Psoas muscle (tissue), 8 donors: Measurements from ENCODE around the gene SLC7A5. TPM values are rescaled to one million over a fixed set of nuclear protein-coding genes. Genes with fewer than 3 reads are reported as not detected.
A peak's percentile ranks its signal among the peaks of the same experiment; 100 is the strongest.
"Not testable (repeated sequence)": the region's sequence is repeated elsewhere in the genome, so short reads cannot be mapped to it uniquely, and the experiment has no call there.

Source experiments
- ATAC-seq, 4 donors: fragments of 200-7000 bp; cut with Tn5 transposase; one replicate each; pipeline ENCODE4 v1.9.1; 2020; ENCODE audit warnings: moderate library complexity in 3 of 4, mild to moderate bottlenecking in 2 of 4
- DNase-seq, 2 donors: peaks; one replicate each; pipeline ENCODE4 v3.0.0-alpha.2; 2020
- H3K27ac ChIP-seq: fragments of 200-600 bp; one replicate; pipeline ENCODE4 v1.8.0; 2022
- H3K27me3 ChIP-seq, 3 donors: fragments of 200-600 bp in 1 of 3; one replicate each; pipeline versions ENCODE4 v1.6.1 to v1.8.0; 2013 to 2022; ENCODE audit warnings: low read length in 2 of 3, mild to moderate bottlenecking in 2 of 3, moderate library complexity in 1 of 3; ENCODE audit not compliant: insufficient read depth in 3 of 3
- H3K36me3 ChIP-seq, 2 donors: fragments of 200-600 bp in 1 of 2; one replicate each; pipeline versions ENCODE4 v1.6.1 to v1.8.0; 2013 to 2022; ENCODE audit warnings: low read depth in 1 of 2, mild to moderate bottlenecking in 1 of 2, moderate library complexity in 1 of 2; ENCODE audit not compliant: insufficient read depth in 1 of 2
- H3K4me1 ChIP-seq: fragments of 200-600 bp; one replicate; pipeline ENCODE4 v1.8.0; 2022
- H3K4me3 ChIP-seq: fragments of 200-600 bp; one replicate; pipeline ENCODE4 v1.8.0; 2022; ENCODE audit warnings: mild to moderate bottlenecking
- H3K9me3 ChIP-seq: fragments of 200-600 bp; one replicate; pipeline ENCODE4 v1.8.0; 2022
- CTCF ChIP-seq: fragments of 200-600 bp; IDR thresholded peaks from one replicate; pipeline ENCODE4 v1.8.0; 2022; ENCODE audit warnings: antibody characterized with exemption
- WGBS, 3 donors: extraction: QIAGEN DNeasy Blood & Tissue Kit; methylation state at CpG; one replicate each; pipeline versions ENCODE4 v1.1.6 to v1.1.7; 2013; 5-methylcytosine and 5-hydroxymethylcytosine counted together
- intact Hi-C, 2 donors: fragments of 100-400 bp; cut with DNase I; formaldehyde crosslinking; loops; one replicate each; pipeline versions ENCODE4 v1.11.0 to v1.14.2; 2022
- polyA plus RNA-seq, 3 donors: library from polyadenylated mRNA; stranded (reverse); fragments of 200-250 nt; gene quantifications; one replicate each; pipeline ENCODE4 v1.2.3, GENCODE V29; 2013
- total RNA-seq, 4 donors: library from RNA; stranded (reverse); fragmentation: NEBNext Ultra II Directional in 2 of 4; extraction: Animal tissue kit (Norgen Biotek cat#: 25700) in 2 of 4; gene quantifications; one replicate each; pipeline versions ENCODE4 v1.2.1 to v1.2.4, GENCODE V29; 2021 to 2023
- donor health status: healthy with polysubstance abuse.
- donor health status: DM: no; HTN: no; CAD: no; lungs with moderate emphysema.
- donor health status: Bipolar disorder and iron deficiency.
- donor health status: healthy.
- donor health status: DM: yes; HTN: yes; CAD: no.
- donor health status: DM: no; HTN: no; CAD: no.
- donor health status: DM: no; HTN: no; CAD: no.
- donor health status: DM: yes; HTN: yes; CAD: no.

The SLC7A5 gene
- total and polyA plus RNA-seq, 7 donors = 9.8 to 63.6 (median 20.2) TPM

DNA sequence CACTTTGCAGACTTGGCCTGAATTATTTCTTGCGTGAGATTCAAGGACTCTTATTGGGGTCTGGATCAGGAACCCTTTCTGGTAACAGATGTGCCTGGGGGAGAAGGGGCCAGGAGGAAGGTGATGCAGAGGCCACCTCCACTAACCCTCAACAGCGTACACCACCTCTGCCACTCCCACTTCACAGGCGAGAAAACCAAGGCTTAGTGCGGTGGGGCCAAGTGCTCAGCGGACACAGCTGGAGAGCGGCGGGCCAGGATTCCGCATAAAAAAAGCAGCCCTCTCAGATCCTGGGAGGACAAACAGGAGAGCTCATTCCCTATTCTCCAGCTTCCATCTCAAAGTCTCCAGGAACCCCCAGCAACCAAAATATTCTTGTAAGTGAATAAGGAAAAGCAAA lies 51.4 kb downstream of the SLC7A5 start:
- intact Hi-C loops = no loop called here
- DNase-seq (no peak), ATAC-seq (no peak)
- WGBS, 3 donors = 97 to 99% (median 98%) methylated on average over 8 of the region's 8 CpGs
- H3K4me3 ChIP-seq = no peak overlapping the region
- peaks cover 2% of the 10 kb centered on the region for H3K9me3 ChIP-seq
- H3K27me3 ChIP-seq = no peaks in the 10 kb centered on the region
- H3K36me3 ChIP-seq = no peaks in the 10 kb centered on the region
- no peaks in the 10 kb centered on the region for H3K4me1 ChIP-seq
- TF ChIP-seq CTCF = no peak
- H3K27ac ChIP-seq = no peak overlapping the region

DNA sequence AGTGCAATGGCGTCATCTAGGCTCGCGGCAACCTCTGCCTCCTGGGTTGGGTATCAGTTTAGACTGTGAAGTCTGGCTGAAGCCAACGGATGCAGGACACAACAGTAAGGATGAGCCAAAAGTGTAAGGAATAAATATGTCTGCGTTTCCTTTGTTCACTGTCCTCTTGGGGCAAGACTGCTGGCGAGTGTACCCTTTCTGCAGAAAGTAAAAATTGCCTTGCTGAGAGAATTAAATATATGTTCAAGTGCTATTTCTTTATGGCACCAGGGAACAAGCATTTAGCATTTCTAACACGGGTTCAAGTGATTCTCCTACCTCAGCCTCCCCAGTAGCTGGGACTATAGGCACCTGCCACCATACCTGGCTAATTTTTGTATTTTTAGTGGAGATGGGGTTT lies 51.9 kb downstream of the SLC7A5 start:
- H3K9me3 ChIP-seq, ATAC-seq, H3K36me3 ChIP-seq, H3K4me3 ChIP-seq, H3K4me1 ChIP-seq, H3K27me3 ChIP-seq, DNase-seq, H3K27ac ChIP-seq, intact Hi-C loops: not testable (repeated sequence)
- WGBS, 3 donors = 91 to 96% (median 94%) methylated on average over 7 of the region's 7 CpGs

GRCh38 chr16:87816507-87817100 lies 52.7 kb downstream of the SLC7A5 start:
- WGBS, 3 donors = 48 to 53% (median 49%) methylated on average over 11 of the region's 11 CpGs
- intact Hi-C loops = no loop called here
- no peak for DNase-seq

DNA sequence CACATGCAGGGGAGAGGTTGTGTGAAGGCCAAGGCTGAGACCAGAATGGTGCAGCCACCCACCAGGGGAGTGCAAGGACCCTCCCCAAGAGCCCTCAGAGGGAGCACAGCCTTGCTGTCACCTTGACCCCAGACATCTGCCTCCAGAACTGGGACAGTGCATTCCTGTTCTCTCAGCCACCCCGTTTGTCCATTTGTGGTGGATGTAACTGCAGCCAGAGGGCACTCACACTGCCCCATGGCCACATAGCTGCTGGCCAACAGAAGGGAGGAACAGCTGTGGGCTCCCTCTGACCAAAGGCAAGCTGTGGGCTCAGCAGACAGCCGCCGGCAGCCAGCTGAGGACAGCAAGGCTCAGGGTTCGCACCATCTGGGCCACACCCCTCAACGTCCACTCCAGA lies 53.7 kb downstream of the SLC7A5 start:
- H3K27ac ChIP-seq = peak overlapping the region; percentile 30
- peak; percentile 83 to 97 (median 97) for ATAC-seq
- WGBS, 3 donors = 19 to 27% (median 23%) methylated on average over 5 of the region's 5 CpGs
- DNase-seq = peak in 1 of 2 donors; percentile 75
- H3K9me3 ChIP-seq = peaks cover 2% of the 10 kb centered on the region
- H3K36me3 ChIP-seq = no peaks in the 10 kb centered on the region
- H3K4me3 ChIP-seq = no peak overlapping the region
- intact Hi-C loops = no loop called here
- no peaks in the 10 kb centered on the region for H3K4me1 ChIP-seq
- H3K27me3 ChIP-seq = no peaks in the 10 kb centered on the region
- peak; percentile 48 for TF ChIP-seq CTCF

More at GRCh38 chr16:87816507-87817100, 52.7 kb downstream of the SLC7A5 start:
- Histone ChIP-seq H3K27ac (no peak overlapping the region), H3K36me3 (no peaks in the 10 kb centered on the region), H3K4me3 (no peak overlapping the region), H3K9me3 (peaks cover 2% of the 10 kb centered on the region), H3K27me3 (no peaks in the 10 kb centered on the region), H3K4me1 (no peaks in the 10 kb centered on the region)
- no peak for TF ChIP-seq CTCF
- no peak for ATAC-seq

DNA sequence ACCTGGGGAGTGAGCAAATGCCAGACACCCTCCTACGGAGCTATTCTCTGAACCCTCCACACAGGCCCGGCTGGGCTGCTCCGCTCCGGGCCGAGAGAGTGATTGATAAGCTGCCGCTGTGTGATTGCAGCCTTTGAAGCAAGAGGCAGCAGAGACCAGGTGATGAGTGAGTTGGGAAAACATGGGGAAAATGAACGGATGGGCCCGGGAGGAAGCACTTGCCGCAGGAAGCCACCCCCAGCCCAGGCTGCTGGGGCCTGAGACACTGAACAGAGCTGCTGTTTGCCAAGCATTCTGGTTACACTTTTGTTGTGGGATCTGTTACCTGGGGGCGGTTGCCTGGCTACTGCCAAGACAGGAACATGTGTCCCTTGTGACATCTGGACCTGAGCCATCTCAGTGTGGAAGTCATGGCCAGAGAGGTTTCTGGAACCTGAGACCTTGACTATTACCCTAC lies 57.1 kb downstream of the SLC7A5 start:
- DNase-seq (no peak), ATAC-seq (no peak)
- Histone ChIP-seq H3K36me3 (no peaks in the 10 kb centered on the region), H3K9me3 (no peaks in the 10 kb centered on the region), H3K27me3 (no peaks in the 10 kb centered on the region), H3K4me1 (no peaks in the 10 kb centered on the region), H3K27ac (no peak overlapping the region), H3K4me3 (no peak overlapping the region)
- no peak for TF ChIP-seq CTCF
- WGBS, 3 donors = 50 to 62% (median 58%) methylated on average over 10 of the region's 10 CpGs
- intact Hi-C loops = no loop called here

- H3K27ac ChIP-seq, DNase-seq, H3K9me3 ChIP-seq, H3K36me3 ChIP-seq, intact Hi-C loops, H3K4me1 ChIP-seq, H3K4me3 ChIP-seq, H3K27me3 ChIP-seq, ATAC-seq: not testable (repeated sequence)
- 71 to 95% (median 82%) methylated on average over 1 of the region's 1 CpG for WGBS, 3 donors
Observed at GRCh38 chr16:87811454-87811853, 57.9 kb downstream of the SLC7A5 start.
